ENCODE data around the gene TMPRSS9. TPM values are rescaled to one million over a fixed set of nuclear protein-coding genes. Genes with fewer than 3 reads are reported as not detected.

TMPRSS9 gene
- total and polyA plus RNA-seq, 2 experiments from 2014 or later = 0.28 TPM; not detected in 1

GRCh38 chr19:2410023-2410422 lies 50.0 kb downstream of the TMPRSS9 start:
- Histone ChIP-seq H3K9me3 (ENCODE audit: low read depth) (no peaks in the 10 kb centered on the region), H4K20me1 (ENCODE audit: insufficient read depth) (no peaks in the 10 kb centered on the region), H3K79me2 (ENCODE audit: insufficient read depth) (no peaks in the 10 kb centered on the region), H3K4me2 (ENCODE audit: unreplicated experiment) (no peak overlapping the region), H3K4me1 (ENCODE audit: insufficient read depth) (no peaks in the 10 kb centered on the region), H3F3A (ENCODE audit: insufficient read depth) (no peaks in the 10 kb centered on the region), H3K27ac (no peak overlapping the region), H3K4me3 (no peak overlapping the region), H3K9ac (no peak overlapping the region), H3K9me2 (ENCODE audit: insufficient read depth) (no peaks in the 10 kb centered on the region), H3K36me3 (ENCODE audit: low read depth) (no peaks in the 10 kb centered on the region), H3K27me3 (replicated peaks; ENCODE audit: insufficient read depth) (no peaks in the 10 kb centered on the region), H2AFZ (no peak overlapping the region)
- 84 to 93% methylated on average over 7 of the region's 7 CpGs for WGBS, 2 experiments (ENCODE audit: low coverage in 1 of 2, low lambda C conversion rate in 2 of 2, missing lambda C conversion rate in 2 of 2)
- no peak for DNase-seq
- in situ Hi-C loops (cut with MboI) = no loop called here
- no peak for TF ChIP-seq EZH2phosphoT487 (IDR thresholded peaks at IDR 0.05; ENCODE audit: insufficient read depth, low read depth)
- no peak for TF ChIP-seq EZH2 (IDR thresholded peaks at IDR 0.05; ENCODE audit: insufficient read depth, poor library complexity, severe bottlenecking)

GRCh38 chr19:2411709-2412108 lies 51.6 kb downstream of the TMPRSS9 start:
- in situ Hi-C loops (cut with MboI) = no loop called here
- no peak overlapping the region for H3K4me3 ChIP-seq
- no peaks in the 10 kb centered on the region for H3K27me3 ChIP-seq (replicated peaks; ENCODE audit: insufficient read depth)
- no peak overlapping the region for H3K9ac ChIP-seq
- H3K4me2 ChIP-seq (ENCODE audit: unreplicated experiment) = no peak overlapping the region
- H3K4me1 ChIP-seq (ENCODE audit: insufficient read depth) = no peaks in the 10 kb centered on the region
- no peaks in the 10 kb centered on the region for H3K79me2 ChIP-seq (ENCODE audit: insufficient read depth)
- H3K9me3 ChIP-seq (ENCODE audit: low read depth) = no peaks in the 10 kb centered on the region
- DNase-seq = no peak
- no peak overlapping the region for H2AFZ ChIP-seq
- H3K27ac ChIP-seq = no peak overlapping the region
- no peaks in the 10 kb centered on the region for H3F3A ChIP-seq (ENCODE audit: insufficient read depth)
- TF ChIP-seq EZH2phosphoT487 (IDR thresholded peaks at IDR 0.05; ENCODE audit: insufficient read depth, low read depth) (no peak), EZH2 (IDR thresholded peaks at IDR 0.05; ENCODE audit: insufficient read depth, poor library complexity, severe bottlenecking) (no peak)
- WGBS, 2 experiments (ENCODE audit: low coverage in 1 of 2, low lambda C conversion rate in 2 of 2, missing lambda C conversion rate in 2 of 2) = 82 to 90% methylated on average over 8 of the region's 8 CpGs
- H3K36me3 ChIP-seq (ENCODE audit: low read depth) = no peaks in the 10 kb centered on the region
- H3K9me2 ChIP-seq (ENCODE audit: insufficient read depth) = no peaks in the 10 kb centered on the region
- H4K20me1 ChIP-seq (ENCODE audit: insufficient read depth) = no peaks in the 10 kb centered on the region

- Histone ChIP-seq H3K9ac (no peak overlapping the region), H3K4me2 (ENCODE audit: unreplicated experiment) (no peak overlapping the region), H3K9me3 (ENCODE audit: low read depth) (no peaks in the 10 kb centered on the region), H3K79me2 (ENCODE audit: insufficient read depth) (no peaks in the 10 kb centered on the region), H3K36me3 (ENCODE audit: low read depth) (no peaks in the 10 kb centered on the region), H4K20me1 (ENCODE audit: insufficient read depth) (no peaks in the 10 kb centered on the region), H3K9me2 (ENCODE audit: insufficient read depth) (no peaks in the 10 kb centered on the region), H3K4me1 (ENCODE audit: insufficient read depth) (no peaks in the 10 kb centered on the region), H3K27me3 (replicated peaks; ENCODE audit: insufficient read depth) (no peaks in the 10 kb centered on the region), H3K4me3 (no peak overlapping the region), H3K27ac (no peak overlapping the region), H3F3A (ENCODE audit: insufficient read depth) (no peaks in the 10 kb centered on the region), H2AFZ (no peak overlapping the region)
- DNase-seq = peak; percentile 17
- in situ Hi-C loops (cut with MboI) = no loop called here
- WGBS, 2 experiments (ENCODE audit: low coverage in 1 of 2, low lambda C conversion rate in 2 of 2, missing lambda C conversion rate in 2 of 2) = 12 to 30% methylated on average over 2 of the region's 2 CpGs
- TF ChIP-seq EZH2 (IDR thresholded peaks at IDR 0.05; ENCODE audit: insufficient read depth, poor library complexity, severe bottlenecking) = no peak
- no peak for TF ChIP-seq EZH2phosphoT487 (IDR thresholded peaks at IDR 0.05; ENCODE audit: insufficient read depth, low read depth)
These were observed 52.4 kb downstream of the TMPRSS9 start for GRCh38 chr19:2412449-2412848.

- no peak overlapping the region for H3K4me3 ChIP-seq
- DNase-seq = no peak
- H3K79me2 ChIP-seq (ENCODE audit: insufficient read depth) = no peaks in the 10 kb centered on the region
- H3K4me2 ChIP-seq (ENCODE audit: unreplicated experiment) = no peak overlapping the region
- H3K27me3 ChIP-seq (replicated peaks; ENCODE audit: insufficient read depth) = no peaks in the 10 kb centered on the region
- no peak overlapping the region for H2AFZ ChIP-seq
- in situ Hi-C loops (cut with MboI) = no loop called here
- WGBS, 2 experiments (ENCODE audit: low coverage in 1 of 2, low lambda C conversion rate in 2 of 2, missing lambda C conversion rate in 2 of 2) = 84 to 85% methylated on average over 7 of the region's 7 CpGs
- no peaks in the 10 kb centered on the region for H3F3A ChIP-seq (ENCODE audit: insufficient read depth)
- H3K4me1 ChIP-seq (ENCODE audit: insufficient read depth) = no peaks in the 10 kb centered on the region
- H4K20me1 ChIP-seq (ENCODE audit: insufficient read depth) = no peaks in the 10 kb centered on the region
- no peaks in the 10 kb centered on the region for H3K9me2 ChIP-seq (ENCODE audit: insufficient read depth)
- H3K9ac ChIP-seq = no peak overlapping the region
- no peaks in the 10 kb centered on the region for H3K36me3 ChIP-seq (ENCODE audit: low read depth)
- no peaks in the 10 kb centered on the region for H3K9me3 ChIP-seq (ENCODE audit: low read depth)
- TF ChIP-seq EZH2phosphoT487 (IDR thresholded peaks at IDR 0.05; ENCODE audit: insufficient read depth, low read depth) = no peak
- no peak for TF ChIP-seq EZH2 (IDR thresholded peaks at IDR 0.05; ENCODE audit: insufficient read depth, poor library complexity, severe bottlenecking)
- no peak overlapping the region for H3K27ac ChIP-seq
These were observed 53.1 kb downstream of the TMPRSS9 start for GRCh38 chr19:2413159-2413558.

GRCh38 chr19:2413629-2414028 lies 53.6 kb downstream of the TMPRSS9 start:
- TF ChIP-seq EZH2 (IDR thresholded peaks at IDR 0.05; ENCODE audit: insufficient read depth, poor library complexity, severe bottlenecking) (no peak), EZH2phosphoT487 (IDR thresholded peaks at IDR 0.05; ENCODE audit: insufficient read depth, low read depth) (no peak)
- 83 to 92% methylated on average over 8 to 16 of the region's 16 CpGs for WGBS, 2 experiments (ENCODE audit: low coverage in 1 of 2, low lambda C conversion rate in 2 of 2, missing lambda C conversion rate in 2 of 2)

More at GRCh38 chr19:2413629-2414028, 53.6 kb downstream of the TMPRSS9 start:
- Histone ChIP-seq H3K27me3 (replicated peaks; ENCODE audit: insufficient read depth) (no peaks in the 10 kb centered on the region), H3K9me3 (ENCODE audit: low read depth) (no peaks in the 10 kb centered on the region), H3K27ac (no peak overlapping the region), H3K4me1 (ENCODE audit: insufficient read depth) (no peaks in the 10 kb centered on the region), H3K36me3 (ENCODE audit: low read depth) (no peaks in the 10 kb centered on the region), H3K79me2 (ENCODE audit: insufficient read depth) (no peaks in the 10 kb centered on the region), H3K4me3 (no peak overlapping the region), H3K9ac (no peak overlapping the region), H3F3A (ENCODE audit: insufficient read depth) (no peaks in the 10 kb centered on the region), H2AFZ (no peak overlapping the region), H4K20me1 (ENCODE audit: insufficient read depth) (no peaks in the 10 kb centered on the region), H3K4me2 (ENCODE audit: unreplicated experiment) (no peak overlapping the region), H3K9me2 (ENCODE audit: insufficient read depth) (no peaks in the 10 kb centered on the region)
- DNase-seq = no peak
- in situ Hi-C loops (cut with MboI) = no loop called here

Data from GM23248 (cell line).